Vagina (tissue), 2 donors: Measurements from ENCODE around the gene ULBP2.

Experiments used
- CTCF ChIP-seq, 3 experiments: fragments of 450-650 bp in 2 of 3; fragments of 200-600 bp in 1 of 3; sonication (generic) in 1 of 3; IDR thresholded peaks; one replicate each; pipeline ENCODE4 v1.5.1; 2017 to 2019; ENCODE audit warnings: antibody characterized with exemption in 3 of 3, mild to moderate bottlenecking in 2 of 3, moderate library complexity in 2 of 3
- POLR2A ChIP-seq, 2 donors: fragments of 450-650 bp; IDR thresholded peaks; one replicate each; pipeline ENCODE4 v1.6.1; 2017; ENCODE audit warnings: antibody characterized with exemption in 2 of 2, mild to moderate bottlenecking in 2 of 2, moderate library complexity in 2 of 2
- POLR2AphosphoS5 ChIP-seq, 2 donors: sonication (generic); formaldehyde crosslinking; IDR thresholded peaks; one replicate each; pipeline ENCODE4 v1.9.0; 2017; ENCODE audit warnings: antibody characterized with exemption in 2 of 2, mild to moderate bottlenecking in 2 of 2, low read depth in 1 of 2; ENCODE audit not compliant: insufficient read depth in 1 of 2

- TF ChIP-seq CTCF (IDR thresholded peaks at IDR 0.05), result no peak
- no peak for TF ChIP-seq POLR2A (IDR thresholded peaks at IDR 0.05)
- no peak for TF ChIP-seq POLR2AphosphoS5 (IDR thresholded peaks at IDR 0.05; ENCODE audit: insufficient read depth in 1 of 2, low read depth in 1 of 2)
Measured at GRCh38 chr6:149963212-149963461, 21.3 kb downstream of the ULBP2 start.
